PC-3 (cell line): ENCODE data around the gene TIMP3. TPM values are rescaled to one million over a fixed set of nuclear protein-coding genes. Genes with fewer than 3 reads are reported as not detected.

ENCODE experiments used
- ATAC-seq: fragments of 200-7000 bp; cut with Tn5 transposase; 2 replicates; pipeline ENCODE4 v1.9.1; 2020; ENCODE audit warnings: mild to moderate bottlenecking, moderate library complexity
- BruUV-seq: library from RNA; stranded (reverse); fragments of 400-500 nt; replicated peaks from 2 replicates; lab custom pipeline; 2021; lab: Mats Ljungman, UMichigan
- CTCF ChIA-PET: fragments of 300-600 bp; sonication (Branson Sonifier 250); formaldehyde crosslinking; loops from one replicate; lab custom pipeline; 2022; ENCODE audit warnings: antibody characterized with exemption; lab: Charles Lee
- POLR2A ChIA-PET: fragments of 300-600 bp; sonication (Branson Sonifier 250); formaldehyde crosslinking; loops from one replicate; lab custom pipeline; 2022; ENCODE audit warnings: antibody characterized with exemption; ENCODE audit not compliant: unreplicated experiment; lab: Charles Lee
- DNase-seq: peaks from one replicate; pipeline ENCODE4 v3.0.0-alpha.2; 2015
- H2AFZ ChIP-seq: fragments of 300-600 bp; sonication (generic); 2 replicates; pipeline ENCODE4 v1.6.0; 2016; ENCODE audit warnings: antibody characterized with exemption, low read length
- H3F3A ChIP-seq: fragments of 300-600 bp; sonication (generic); one replicate; pipeline ENCODE4 v1.6.0; 2017; ENCODE audit warnings: antibody characterized with exemption, low read length, control low read depth, mild to moderate bottlenecking; ENCODE audit not compliant: unreplicated experiment
- H3K27ac ChIP-seq: fragments of 300-600 bp; sonication (generic); 2 replicates; pipeline ENCODE4 v1.5.1; 2016; ENCODE audit warnings: mild to moderate bottlenecking, low read length
- H3K27me3 ChIP-seq: fragments of 300-600 bp; sonication (generic); 2 replicates; pipeline ENCODE4 v1.6.1; 2016; ENCODE audit warnings: low read length, mixed read lengths
- H3K36me3 ChIP-seq: fragments of 300-600 bp; sonication (generic); 2 replicates; pipeline ENCODE4 v1.6.1; 2016; ENCODE audit warnings: low read depth, mixed run types, low read length, mixed read lengths
- H3K4me1 ChIP-seq: fragments of 300-600 bp; sonication (generic); 2 replicates; pipeline ENCODE4 v1.5.1; 2016; ENCODE audit warnings: low read length; ENCODE audit not compliant: insufficient read depth
- H3K4me2 ChIP-seq: fragments of 300-600 bp; sonication (generic); 2 replicates; pipeline ENCODE4 v1.6.0; 2016; ENCODE audit warnings: low read length
- H3K4me3 ChIP-seq: fragments of 300-600 bp; sonication (generic); 2 replicates; pipeline ENCODE4 v1.5.1; 2016; ENCODE audit warnings: mild to moderate bottlenecking, low read length, mixed read lengths
- H3K79me2 ChIP-seq: fragments of 300-600 bp; sonication (generic); 2 replicates; pipeline ENCODE4 v1.6.1; 2017; ENCODE audit warnings: low read length, mixed read lengths
- H3K9ac ChIP-seq: fragments of 300-600 bp; sonication (generic); 2 replicates; pipeline ENCODE4 v1.6.0; 2016; ENCODE audit warnings: mild to moderate bottlenecking, low read length
- H3K9me2 ChIP-seq: fragments of 300-600 bp; sonication (generic); replicated peaks from 2 replicates; pipeline ENCODE4 v1.6.1; 2016; ENCODE audit warnings: mixed run types, low read length, mixed read lengths
- H3K9me3 ChIP-seq: fragments of 300-600 bp; sonication (generic); 2 replicates; pipeline ENCODE4 v1.6.1; 2016; ENCODE audit warnings: low read length, mixed read lengths
- H4K20me1 ChIP-seq: fragments of 300-600 bp; sonication (generic); 2 replicates; pipeline ENCODE4 v1.6.1; 2016; ENCODE audit warnings: low read length, mixed read lengths
- CTCF ChIP-seq: fragments of 300-600 bp; sonication (generic); conservative IDR thresholded peaks from 2 replicates; pipeline ENCODE4 v1.5.1; 2017; ENCODE audit warnings: antibody characterized with exemption, low read depth, mild to moderate bottlenecking, low read length
- EZH2 ChIP-seq: fragments of 300-600 bp; sonication (generic); IDR thresholded peaks from one replicate; pipeline ENCODE4 v1.6.1; 2017; ENCODE audit warnings: antibody characterized with exemption, mild to moderate bottlenecking, low read length; ENCODE audit not compliant: unreplicated experiment
- EZH2phosphoT487 ChIP-seq: fragments of 300-600 bp; sonication (generic); IDR thresholded peaks from 2 replicates; pipeline ENCODE4 v1.6.1; 2018; ENCODE audit warnings: mild to moderate bottlenecking, antibody characterized with exemption, low read length, borderline replicate concordance
- intact Hi-C: fragments of 100-400 bp; cut with micrococcal nuclease; formaldehyde crosslinking; loops from 2 replicates; pipeline ENCODE4 v1.9.0; 2023
- total RNA-seq: library from RNA; depleted of rRNA; stranded (reverse); fragments of >200 nt; gene quantifications from 2 replicates; pipeline ENCODE4 v1.2.3, GENCODE V29; 2014

TIMP3 gene
- total RNA-seq, 1 experiment from 2014 or later = not detected

GRCh38 chr22:32788904-32789624 lies 12.4 kb upstream of the TIMP3 start:
- Histone ChIP-seq H3K9me2 (no peaks in the 10 kb centered on the region), H3K9me3 (no peaks in the 10 kb centered on the region), H3K4me3 (no peak overlapping the region), H3K4me1 (no peaks in the 10 kb centered on the region), H3K27me3 (no peaks in the 10 kb centered on the region), H3K79me2 (no peaks in the 10 kb centered on the region), H3K36me3 (no peaks in the 10 kb centered on the region), H3K4me2 (no peak overlapping the region), H3F3A (no peaks in the 10 kb centered on the region), H4K20me1 (no peaks in the 10 kb centered on the region), H3K27ac (no peak overlapping the region), H3K9ac (no peak overlapping the region), H2AFZ (no peak overlapping the region)
- DNase-seq (no peak), ATAC-seq (no peak)
- CTCF ChIA-PET = no interaction called here
- intact Hi-C loops = no loop called here
- BruUV-seq = no TSS peak
- TF ChIP-seq CTCF = no peak
- no peak for TF ChIP-seq EZH2phosphoT487
- no peak for TF ChIP-seq EZH2
- POLR2A ChIA-PET = no interaction called here

DNA sequence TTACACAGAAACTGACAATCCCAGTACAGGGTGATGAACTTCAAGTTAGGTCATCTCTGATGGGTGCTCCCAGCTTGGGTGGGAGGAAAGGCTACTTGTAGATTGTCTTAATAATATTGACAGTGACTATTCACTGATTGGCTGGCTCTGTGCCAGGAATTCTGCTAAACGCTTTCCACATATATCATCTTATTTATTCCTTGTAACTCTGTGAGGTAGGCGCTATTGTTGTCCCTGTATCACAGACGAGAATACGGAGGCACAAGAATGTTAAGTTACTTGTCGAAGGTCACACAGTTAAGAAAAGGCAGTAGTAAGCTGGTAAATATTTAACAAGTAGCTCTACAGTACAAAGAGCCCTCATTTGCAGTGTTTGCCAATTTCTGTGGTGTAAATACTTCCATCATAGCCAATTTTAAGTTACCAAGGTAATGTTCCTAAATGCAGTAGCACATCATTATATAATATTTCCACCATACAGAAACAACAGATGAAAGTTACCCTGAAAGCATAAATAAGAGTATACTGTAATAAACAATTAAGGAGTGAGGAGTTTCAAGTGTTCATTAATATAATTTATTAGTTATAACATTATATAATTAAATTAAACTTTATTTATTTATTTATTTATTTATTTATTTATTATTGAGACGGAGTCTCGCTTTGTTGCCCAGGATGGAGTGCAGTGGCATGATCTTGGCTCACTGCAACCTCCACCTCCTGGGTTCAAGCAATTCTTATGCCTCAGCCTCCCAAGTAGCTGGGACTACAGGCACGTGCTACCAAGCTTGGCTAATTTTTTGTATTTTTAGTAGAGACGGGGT lies 11.5 kb upstream of the TIMP3 start:
- H3K27ac ChIP-seq = no peak overlapping the region
- H3K4me2 ChIP-seq = no peak overlapping the region
- no peak overlapping the region for H3K4me3 ChIP-seq
- ATAC-seq (no peak), DNase-seq (no peak)
- no TSS peak for BruUV-seq
- H3K27me3 ChIP-seq = no peaks in the 10 kb centered on the region
- H3K9ac ChIP-seq = no peak overlapping the region
- TF ChIP-seq EZH2phosphoT487 = no peak
- no peak for TF ChIP-seq EZH2
- no peak for TF ChIP-seq CTCF
- CTCF ChIA-PET = no interaction called here
- POLR2A ChIA-PET = no interaction called here
- intact Hi-C loops = loop anchor here (10.0 kb wide), 1 partner anchor 125 kb away; no protein-coding TSS in a partner anchor
- no peaks in the 10 kb centered on the region for H3K36me3 ChIP-seq
- H4K20me1 ChIP-seq = no peaks in the 10 kb centered on the region
- H3F3A ChIP-seq = no peaks in the 10 kb centered on the region
- no peaks in the 10 kb centered on the region for H3K4me1 ChIP-seq
- H3K9me2 ChIP-seq = no peaks in the 10 kb centered on the region
- no peaks in the 10 kb centered on the region for H3K9me3 ChIP-seq
- H3K79me2 ChIP-seq = no peaks in the 10 kb centered on the region
- H2AFZ ChIP-seq = no peak overlapping the region

GRCh38 chr22:32791056-32791455 lies 10.4 kb upstream of the TIMP3 start:
- DNase-seq = no peak
- Histone ChIP-seq H3K27me3 (no peaks in the 10 kb centered on the region), H3K4me1 (no peaks in the 10 kb centered on the region), H3K9me3 (no peaks in the 10 kb centered on the region), H2AFZ (no peak overlapping the region), H4K20me1 (no peaks in the 10 kb centered on the region), H3K4me2 (no peak overlapping the region), H3K4me3 (no peak overlapping the region), H3K27ac (no peak overlapping the region), H3K79me2 (no peaks in the 10 kb centered on the region), H3F3A (no peaks in the 10 kb centered on the region), H3K36me3 (no peaks in the 10 kb centered on the region), H3K9me2 (no peaks in the 10 kb centered on the region), H3K9ac (no peak overlapping the region)
- intact Hi-C loops = loop anchor here (10.0 kb wide), 1 partner anchor 126 kb away; no protein-coding TSS in a partner anchor
- ChIA-PET POLR2A (no interaction called here), CTCF (no interaction called here)
- ATAC-seq = no peak
- no peak for TF ChIP-seq CTCF
- no peak for TF ChIP-seq EZH2
- no peak for TF ChIP-seq EZH2phosphoT487
- no TSS peak for BruUV-seq
